Right atrium auricular region (tissue), 2 donors: Measurements from ENCODE around the gene ZNF74. TPM values are rescaled to one million over a fixed set of nuclear protein-coding genes. Genes with fewer than 3 reads are reported as not detected.
"Not testable (repeated sequence)": the region's sequence is repeated elsewhere in the genome, so short reads cannot be mapped to it uniquely, and the experiment has no call there.

Source experiments
- DNase-seq: peaks from one replicate; pipeline ENCODE4 v3.0.0-alpha.2; 2019; ENCODE audit warnings: low spot score
- H3K27ac ChIP-seq, 2 donors: fragments of 200-600 bp; sonication (generic); 1 replicate in 1 of 2; 2 replicates in 1 of 2; pipeline ENCODE4 v1.5.1; 2016 to 2019
- H3K27me3 ChIP-seq, 2 donors: fragments of 200-600 bp; sonication (generic); one replicate each; pipeline versions ENCODE4 v1.5.1 to v1.6.0; 2017 to 2019
- H3K36me3 ChIP-seq: fragments of 200-600 bp; sonication (generic); one replicate; pipeline ENCODE4 v1.5.1; 2016
- H3K4me1 ChIP-seq, 2 donors: fragments of 200-600 bp; sonication (generic); one replicate each; pipeline versions ENCODE4 v1.5.1 to v1.6.0; 2017 to 2019
- H3K4me3 ChIP-seq, 2 donors: fragments of 200-600 bp; sonication (generic); 1 replicate in 1 of 2; 2 replicates in 1 of 2; pipeline ENCODE4 v1.5.1; 2017 to 2019; ENCODE audit warnings: mild to moderate bottlenecking in 1 of 2, moderate library complexity in 1 of 2
- H3K9me3 ChIP-seq, 2 donors: fragments of 200-600 bp; sonication (generic); one replicate each; pipeline ENCODE4 v1.5.1; 2019
- total RNA-seq, 2 donors: library from RNA; depleted of rRNA; stranded (reverse); fragments of >200 nt; gene quantifications; one replicate each; pipeline ENCODE4 v1.1.0, GENCODE V29; 2016
- TF ChIP-seq, protein P1 (sequence below), 2 donors: fragments of 200-600 bp; sonication (generic); IDR thresholded peaks; one replicate each; pipeline ENCODE4 v1.5.1; 2019; ENCODE audit warnings: antibody characterized with exemption in 2 of 2

ZNF74 gene
- total RNA-seq, 2 donors from 2014 or later: 5.6 to 6.3 TPM

GRCh38 chr22:20408891-20409290, 14.9 kb downstream of the ZNF74 start:
- H3K4me1 ChIP-seq: no peaks in the 10 kb centered on the region
- DNase-seq: no peak
- TF ChIP-seq, protein P1, sequence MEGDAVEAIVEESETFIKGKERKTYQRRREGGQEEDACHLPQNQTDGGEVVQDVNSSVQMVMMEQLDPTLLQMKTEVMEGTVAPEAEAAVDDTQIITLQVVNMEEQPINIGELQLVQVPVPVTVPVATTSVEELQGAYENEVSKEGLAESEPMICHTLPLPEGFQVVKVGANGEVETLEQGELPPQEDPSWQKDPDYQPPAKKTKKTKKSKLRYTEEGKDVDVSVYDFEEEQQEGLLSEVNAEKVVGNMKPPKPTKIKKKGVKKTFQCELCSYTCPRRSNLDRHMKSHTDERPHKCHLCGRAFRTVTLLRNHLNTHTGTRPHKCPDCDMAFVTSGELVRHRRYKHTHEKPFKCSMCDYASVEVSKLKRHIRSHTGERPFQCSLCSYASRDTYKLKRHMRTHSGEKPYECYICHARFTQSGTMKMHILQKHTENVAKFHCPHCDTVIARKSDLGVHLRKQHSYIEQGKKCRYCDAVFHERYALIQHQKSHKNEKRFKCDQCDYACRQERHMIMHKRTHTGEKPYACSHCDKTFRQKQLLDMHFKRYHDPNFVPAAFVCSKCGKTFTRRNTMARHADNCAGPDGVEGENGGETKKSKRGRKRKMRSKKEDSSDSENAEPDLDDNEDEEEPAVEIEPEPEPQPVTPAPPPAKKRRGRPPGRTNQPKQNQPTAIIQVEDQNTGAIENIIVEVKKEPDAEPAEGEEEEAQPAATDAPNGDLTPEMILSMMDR (IDR thresholded peaks at IDR 0.05): no peak

GRCh38 chr22:20409385-20409784, 15.4 kb downstream of the ZNF74 start:
- not testable (repeated sequence) for DNase-seq, H3K4me3 ChIP-seq, H3K4me1 ChIP-seq, H3K27me3 ChIP-seq, H3K9me3 ChIP-seq, H3K27ac ChIP-seq
- H3K36me3 ChIP-seq: peaks cover 17% of the 10 kb centered on the region

More at GRCh38 chr22:20408891-20409290, 14.9 kb downstream of the ZNF74 start:
- H3K4me3 ChIP-seq: no peak overlapping the region
- no peaks in the 10 kb centered on the region for H3K9me3 ChIP-seq
- H3K27me3 ChIP-seq: no peaks in the 10 kb centered on the region
- no peak overlapping the region for H3K27ac ChIP-seq
- H3K36me3 ChIP-seq: peaks cover 17% of the 10 kb centered on the region

DNA sequence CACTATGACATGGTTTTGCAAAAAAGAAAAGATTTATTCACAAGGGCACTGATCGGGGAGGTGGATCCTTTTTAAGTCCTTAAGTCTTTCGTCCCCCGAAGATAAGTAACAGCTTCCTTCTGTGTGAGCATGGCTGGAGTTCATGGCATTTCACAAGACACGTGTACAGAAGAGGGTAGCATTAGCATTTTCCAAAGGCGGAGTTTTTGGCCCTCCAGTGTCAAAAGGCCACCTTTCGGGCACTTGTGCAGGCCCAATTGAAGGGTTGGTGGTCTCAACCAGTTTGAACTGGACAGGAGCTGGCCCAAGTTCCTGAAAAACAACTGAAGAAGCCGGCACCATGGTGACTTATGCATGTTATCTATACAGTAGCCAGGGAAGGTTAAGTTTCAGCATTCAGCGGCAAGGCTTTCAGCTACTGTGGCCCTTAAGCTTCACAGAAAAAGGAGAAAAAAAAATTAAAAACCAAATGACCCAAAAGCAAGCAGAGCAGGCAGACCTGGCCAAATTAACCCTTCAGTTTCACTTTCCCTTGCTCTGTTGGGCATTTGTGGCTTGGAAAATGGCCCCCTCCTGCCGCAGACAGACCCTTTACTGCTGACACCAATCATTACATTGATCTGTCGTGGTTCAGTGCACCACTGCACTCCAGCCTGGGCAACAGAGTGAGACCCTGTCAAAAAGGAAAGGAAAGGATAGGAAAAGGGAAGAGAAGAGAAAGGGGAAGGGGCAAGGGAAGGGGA, 18.7 kb downstream of the ZNF74 start:
- H3K27me3 ChIP-seq: no peaks in the 10 kb centered on the region
- DNase-seq: no peak
- TF ChIP-seq, protein P1 (IDR thresholded peaks at IDR 0.05): no peak
- H3K4me3 ChIP-seq: no peak overlapping the region
- H3K9me3 ChIP-seq: no peaks in the 10 kb centered on the region
- no peak overlapping the region for H3K27ac ChIP-seq
- no peaks in the 10 kb centered on the region for H3K4me1 ChIP-seq
- no peaks in the 10 kb centered on the region for H3K36me3 ChIP-seq

DNA sequence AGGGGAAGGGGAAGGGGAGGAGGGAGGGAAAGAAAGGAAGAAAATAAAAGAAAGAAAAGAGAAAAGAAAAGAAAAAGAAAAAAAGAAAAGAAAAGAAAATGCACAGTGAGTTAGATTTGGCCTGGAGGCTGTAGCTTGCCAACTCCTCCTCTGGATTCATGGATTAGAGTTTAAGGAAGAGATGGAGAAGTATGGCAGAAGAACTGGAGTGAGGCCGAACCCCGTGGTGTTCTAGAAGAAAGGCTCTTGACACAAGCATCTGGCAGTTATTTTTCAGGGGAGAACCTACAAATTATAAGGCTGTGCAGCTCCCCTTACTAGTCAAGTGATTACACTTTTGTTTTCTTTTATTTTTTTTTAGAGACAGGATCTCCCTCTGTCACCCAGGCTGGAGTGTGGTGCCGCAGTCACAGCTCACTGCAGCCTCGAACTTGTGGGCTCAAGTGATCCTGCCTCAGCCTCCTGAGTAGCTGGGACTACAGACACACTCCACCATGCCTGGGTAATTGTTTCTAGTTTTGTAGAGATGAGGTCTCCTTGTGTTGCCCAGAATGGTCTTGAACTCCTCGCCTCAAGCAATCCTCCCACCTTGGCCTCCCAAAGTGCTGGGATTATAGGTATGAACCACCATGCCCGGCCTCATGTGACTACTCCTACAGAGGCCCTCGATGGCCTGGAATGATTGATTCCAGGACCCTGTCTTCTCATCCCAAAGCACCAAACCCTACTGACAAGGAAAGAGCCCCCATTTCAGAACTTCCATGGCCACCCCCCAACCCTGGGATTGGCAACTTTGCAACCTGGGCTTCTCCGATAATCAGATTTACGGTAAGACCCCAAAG, 19.5 kb downstream of the ZNF74 start:
- TF ChIP-seq, protein P1 (IDR thresholded peaks at IDR 0.05): no peak
- Histone ChIP-seq H3K27me3 (no peaks in the 10 kb centered on the region), H3K4me3 (no peak overlapping the region), H3K9me3 (no peaks in the 10 kb centered on the region), H3K36me3 (no peaks in the 10 kb centered on the region), H3K27ac (no peak overlapping the region), H3K4me1 (peaks cover 0 to 3% of the 10 kb centered on the region in 2 donors)
- DNase-seq: no peak

GRCh38 chr22:20414059-20414440, 20.1 kb downstream of the ZNF74 start:
- Histone ChIP-seq H3K9me3 (no peaks in the 10 kb centered on the region), H3K27me3 (no peaks in the 10 kb centered on the region), H3K4me1 (peaks cover 0 to 5% of the 10 kb centered on the region in 2 donors), H3K4me3 (no peak overlapping the region), H3K36me3 (no peaks in the 10 kb centered on the region), H3K27ac (no peak overlapping the region)
- DNase-seq: no peak
- TF ChIP-seq, protein P1 (IDR thresholded peaks at IDR 0.05): no peak

GRCh38 chr22:20414450-20414849, 20.5 kb downstream of the ZNF74 start:
- Histone ChIP-seq H3K4me1 (peaks cover 0 to 5% of the 10 kb centered on the region in 2 donors), H3K9me3 (no peaks in the 10 kb centered on the region), H3K36me3 (no peaks in the 10 kb centered on the region), H3K27me3 (no peaks in the 10 kb centered on the region), H3K27ac (no peak overlapping the region), H3K4me3 (no peak overlapping the region)
- TF ChIP-seq, protein P1 (IDR thresholded peaks at IDR 0.05): no peak
- no peak for DNase-seq

DNA sequence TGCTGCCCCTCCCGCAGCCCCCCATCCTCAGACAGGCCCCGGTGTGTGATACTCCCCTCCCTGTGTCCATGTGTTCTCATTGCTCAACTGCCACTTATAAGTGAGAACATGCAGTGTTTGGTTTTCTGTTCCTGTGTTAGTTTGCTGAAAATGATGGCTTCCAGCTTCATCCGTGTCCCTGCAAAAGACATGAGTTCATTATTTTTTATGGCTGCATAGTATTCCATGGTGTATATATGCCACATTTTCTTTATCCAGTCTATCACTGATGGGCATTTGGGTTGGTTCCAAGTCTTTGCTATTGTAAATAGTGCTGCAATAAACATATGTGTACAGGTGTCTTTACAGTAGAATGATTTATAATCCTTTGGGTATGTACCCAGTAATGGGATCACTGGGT, 21.3 kb downstream of the ZNF74 start:
- not testable (repeated sequence) for DNase-seq, H3K9me3 ChIP-seq, H3K27ac ChIP-seq, H3K36me3 ChIP-seq, H3K27me3 ChIP-seq, H3K4me1 ChIP-seq, H3K4me3 ChIP-seq

DNA sequence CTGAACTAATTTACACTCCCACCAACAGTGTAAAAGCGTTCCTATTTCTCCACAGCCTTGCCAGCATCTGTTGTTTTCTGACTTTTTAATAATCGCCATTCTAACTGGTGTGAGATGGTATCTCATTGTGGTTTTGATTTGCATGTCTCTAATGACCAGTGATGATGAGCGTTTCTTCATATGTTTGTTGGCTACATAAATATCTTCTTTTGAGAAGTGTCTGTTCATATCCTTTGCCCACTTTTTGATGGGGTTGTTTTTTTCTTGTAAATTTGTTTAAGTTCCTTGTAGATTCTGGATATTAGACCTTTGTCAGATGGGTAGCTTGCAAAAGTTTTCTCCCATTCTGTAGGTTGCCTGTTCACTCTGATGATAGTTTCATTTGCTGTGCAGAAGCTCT, 21.7 kb downstream of the ZNF74 start:
- H3K4me1 ChIP-seq, DNase-seq, H3K9me3 ChIP-seq, H3K36me3 ChIP-seq, H3K27ac ChIP-seq, H3K27me3 ChIP-seq, H3K4me3 ChIP-seq: not testable (repeated sequence)
